ENCODE results near the gene PRMT1. TPM values are rescaled to one million over a fixed set of nuclear protein-coding genes. Genes with fewer than 3 reads are reported as not detected.
A peak's percentile ranks its signal among the peaks of the same experiment; 100 is the strongest.

The PRMT1 gene
- total and polyA plus RNA-seq, 2 of the 13 experiments (the other 11 are each of a cell fraction or from before 2014, with no cell fraction given) = 324 to 374 TPM

GRCh38 chr19:49643466-49643865, 33.6 kb upstream of the PRMT1 start:
- in situ Hi-C loops (cut with HindIII; ENCODE audit: extremely low pct_ligation_motif_present, low pct_unique_long_range_greater_than_20kb) = no loop called here
- no peak for ATAC-seq
- 0 out of 4 replicates have a peak, but pooled peaks of 1 of the 2 experiments have one; percentile 7 for TF ChIP-seq POLR2A (IDR thresholded peaks at IDR 0.05; ENCODE audit: insufficient read depth in 1 of 2, low read depth in 2 of 2, low read length in 2 of 2)
- no peak for TF ChIP-seq CC2D1A (CRISPR knock-in tag; IDR thresholded peaks at IDR 0.05)
- TF ChIP-seq THAP11 (CRISPR knock-in tag; IDR thresholded peaks at IDR 0.05) = peak; percentile 25; the same call in 1 of the 2 replicates
- peak overlapping the region; percentile 99 for H3K9ac ChIP-seq (ENCODE audit: insufficient read depth, low read depth, low read length)
- FAIRE-seq = peak; percentile 36
- intact Hi-C loops (cut with micrococcal nuclease; ENCODE audit: unreplicated experiment) = loop anchor here (5.0 kb wide), 1 partner anchor 34 kb away; the partner anchor contains the start of gene PRMT1
- H3K27ac ChIP-seq (ENCODE audit: extremely low read length, insufficient read depth, low read length) = peak overlapping the region; percentile 86
- peaks cover 52% of the 10 kb centered on the region for H3K4me1 ChIP-seq (ENCODE audit: insufficient read depth, low read length)
- 79% methylated on average over 2 of the region's 2 CpGs for WGBS (ENCODE audit: low lambda C conversion rate)
- CTCF ChIA-PET (ENCODE audit: low intra/inter-chr PET ratio, low total read pairs) = interaction anchor here (1.3 kb wide), 1 partner anchor 33 kb away, joined by 3 read pairs; no protein-coding TSS in a partner anchor
- peak overlapping the region; percentile 82 for H3K4me2 ChIP-seq (ENCODE audit: low read depth, low read length)
- DNase-seq (ENCODE audit: low spot score) = no peak
- POLR2A ChIA-PET = interaction anchor here (1.1 to 4.6 kb wide), 5 partner anchors 14 to 191 kb away, joined by 5 to 92 read pairs (median 6); partner anchors contain the start of genes ALDH16A1, BCL2L12, IRF3 and PRMT1
- no peak overlapping the region for H2AFZ ChIP-seq (ENCODE audit: low read length)
- H3K27me3 ChIP-seq (ENCODE audit: control insufficient read depth in 1 of 2, insufficient read depth in 2 of 2, low read length in 2 of 2) = no peaks in the 10 kb centered on the region; a peak in 1 of 5 replicates
- peaks cover 31% of the 10 kb centered on the region for H3K79me2 ChIP-seq (ENCODE audit: insufficient read depth, low read length)
- H3K4me3 ChIP-seq (replicated peaks in 1 of 3; ENCODE audit: insufficient read depth in 1 of 3, low read depth in 2 of 3, low read length in 3 of 3) = peak overlapping the region in 2 of 3 experiments; percentile 20 to 85; a peak in 2 of 6 replicates
- no peaks in the 10 kb centered on the region for H3K9me3 ChIP-seq (ENCODE audit: low read length)
- BruUV-seq (replicated peaks) = no TSS peak
- H3K36me3 ChIP-seq (replicated peaks in 1 of 2; ENCODE audit: control insufficient read depth in 1 of 2, insufficient read depth in 2 of 2, low read length in 2 of 2) = peaks cover 7 to 9% of the 10 kb centered on the region in 2 experiments; a peak in 3 of 5 replicates
- no peaks in the 10 kb centered on the region for H4K20me1 ChIP-seq (ENCODE audit: insufficient read depth, low read length)

DNA sequence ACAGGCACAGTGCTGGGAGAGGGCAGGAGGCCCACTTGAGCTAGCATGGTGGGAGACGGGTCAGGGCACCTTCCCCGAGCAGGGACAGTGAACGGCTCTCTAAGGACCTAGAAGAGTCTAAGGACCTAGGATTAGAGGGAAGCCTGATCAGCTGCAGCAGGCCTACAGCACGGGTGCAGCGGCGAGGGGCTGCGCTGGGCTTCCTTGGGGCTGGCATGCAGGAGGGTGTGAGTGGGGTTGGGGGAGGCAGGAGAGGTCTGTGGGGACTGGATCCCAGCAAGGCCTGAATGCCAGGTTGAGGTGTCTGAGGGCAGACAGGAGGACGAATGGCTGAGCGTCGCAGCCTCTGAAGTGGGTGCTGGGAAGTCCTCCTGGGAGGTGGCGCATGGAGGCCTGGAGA, 31.5 kb upstream of the PRMT1 start:
- H3K79me2 ChIP-seq (ENCODE audit: insufficient read depth, low read length) = peaks cover 31% of the 10 kb centered on the region
- ATAC-seq (no peak), DNase-seq (ENCODE audit: low spot score) (no peak), FAIRE-seq (no peak)
- H3K9me3 ChIP-seq (ENCODE audit: low read length) = no peaks in the 10 kb centered on the region
- in situ Hi-C loops (cut with HindIII; ENCODE audit: extremely low pct_ligation_motif_present, low pct_unique_long_range_greater_than_20kb) (no loop called here), intact Hi-C loops (cut with micrococcal nuclease; ENCODE audit: unreplicated experiment) (no loop called here)
- H3K4me3 ChIP-seq (replicated peaks in 1 of 3; ENCODE audit: insufficient read depth in 1 of 3, low read depth in 2 of 3, low read length in 3 of 3) = no peak overlapping the region
- H3K36me3 ChIP-seq (replicated peaks in 1 of 2; ENCODE audit: control insufficient read depth in 1 of 2, insufficient read depth in 2 of 2, low read length in 2 of 2) = peaks cover 14 to 15% of the 10 kb centered on the region in 2 experiments; a peak in 3 of 5 replicates
- no peak overlapping the region for H3K27ac ChIP-seq (ENCODE audit: extremely low read length, insufficient read depth, low read length)
- ChIA-PET POLR2A (interaction anchor here (1.4 to 5.8 kb wide), 2 partner anchors 18 to 31 kb away, joined by 4 to 24 read pairs; partner anchors contain the start of gene PRMT1), CTCF (ENCODE audit: low intra/inter-chr PET ratio, low total read pairs) (no interaction called here)
- no peak overlapping the region for H2AFZ ChIP-seq (ENCODE audit: low read length)
- H4K20me1 ChIP-seq (ENCODE audit: insufficient read depth, low read length) = no peaks in the 10 kb centered on the region
- H3K9ac ChIP-seq (ENCODE audit: insufficient read depth, low read depth, low read length) = no peak overlapping the region
- TF ChIP-seq SMAD1 (CRISPR knock-in tag; IDR thresholded peaks at IDR 0.05; ENCODE audit: borderline replicate concordance, low read depth) (no peak), AGO2 (optimal IDR thresholded peaks at IDR 0.05; ENCODE audit: low read depth, low read length) (peak; percentile 50), MAFK (conservative IDR thresholded peaks at IDR 0.05 in 1 of 2, IDR thresholded peaks at IDR 0.05 in 1 of 2; ENCODE audit: low read length in 2 of 2) (no peak), TFDP1 (CRISPR knock-in tag; IDR thresholded peaks at IDR 0.05; ENCODE audit: borderline replicate concordance) (no peak)
- peaks cover 40% of the 10 kb centered on the region for H3K4me1 ChIP-seq (ENCODE audit: insufficient read depth, low read length)
- no peak overlapping the region for H3K4me2 ChIP-seq (ENCODE audit: low read depth, low read length)
- no TSS peak for BruUV-seq (replicated peaks)
- WGBS (ENCODE audit: low lambda C conversion rate) = 97% methylated on average over 10 of the region's 11 CpGs
- H3K27me3 ChIP-seq (ENCODE audit: control insufficient read depth in 1 of 2, insufficient read depth in 2 of 2, low read length in 2 of 2) = no peaks in the 10 kb centered on the region

All from HepG2 (cell line).